ENCODE results near the gene CARTPT.

The CARTPT gene

DNA sequence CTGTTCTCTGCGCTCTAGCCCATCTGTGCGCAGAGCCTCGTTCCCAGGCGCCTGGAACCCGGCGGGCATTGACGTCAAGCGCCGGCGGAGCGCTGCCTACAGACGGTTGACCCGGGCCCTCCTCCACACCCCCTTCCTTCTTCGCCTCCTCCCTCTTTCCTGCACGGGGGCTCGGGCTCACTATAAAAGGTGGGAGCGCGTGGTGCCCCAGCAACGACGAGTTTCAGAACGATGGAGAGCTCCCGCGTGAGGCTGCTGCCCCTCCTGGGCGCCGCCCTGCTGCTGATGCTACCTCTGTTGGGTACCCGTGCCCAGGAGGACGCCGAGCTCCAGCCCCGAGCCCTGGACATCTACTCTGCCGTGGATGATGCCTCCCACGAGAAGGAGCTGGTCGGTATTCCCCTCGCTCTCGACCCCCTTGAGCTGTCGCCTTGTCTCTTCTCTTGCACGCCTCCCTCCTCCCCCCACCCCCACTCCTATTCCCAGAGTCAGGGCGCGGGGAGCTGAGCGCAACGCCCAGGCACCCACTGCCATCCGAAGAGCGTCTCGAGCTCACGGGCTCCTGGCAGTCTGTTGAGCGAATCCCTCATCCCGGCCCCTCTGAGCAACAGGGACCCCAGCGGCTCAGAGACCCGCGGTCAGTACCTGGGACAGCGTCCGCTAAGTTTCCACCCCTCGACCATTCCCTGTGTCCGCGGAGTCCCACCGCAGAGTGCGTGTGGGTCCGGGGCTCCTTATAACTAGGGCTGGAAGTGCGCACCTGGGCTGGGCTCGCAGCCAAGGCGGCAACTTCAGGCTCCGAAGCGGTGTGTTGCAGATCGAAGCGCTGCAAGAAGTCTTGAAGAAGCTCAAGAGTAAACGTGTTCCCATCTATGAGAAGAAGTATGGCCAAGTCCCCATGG lies at the start of gene CARTPT:
Gene CARTPT, plus strand, starts transcription at position 213 of the 902 bp plus-strand sequence. Its CDS starts 19 bp downstream, at position 232.
- no peak for DNase-seq

DNA sequence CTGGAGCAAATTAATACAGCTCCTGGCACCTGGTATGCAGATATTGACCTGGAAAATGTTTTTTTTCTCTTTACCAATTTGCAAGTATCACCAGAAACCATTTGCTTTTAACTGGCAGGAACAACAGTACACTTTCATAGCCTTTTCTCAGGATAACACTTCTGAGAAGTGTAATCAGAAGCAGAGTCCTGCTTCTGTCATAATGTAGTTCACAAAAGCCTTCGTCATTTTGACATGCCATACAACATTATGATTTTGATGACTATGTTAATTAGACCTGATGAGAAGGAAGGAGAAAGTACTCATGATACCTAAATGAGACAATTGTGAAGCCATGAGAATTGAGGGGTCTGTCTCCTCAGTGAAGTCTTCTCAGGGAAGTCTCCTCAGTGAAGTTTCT lies 41.1 kb upstream of the CARTPT start:
- DNase-seq, result no peak

DNA sequence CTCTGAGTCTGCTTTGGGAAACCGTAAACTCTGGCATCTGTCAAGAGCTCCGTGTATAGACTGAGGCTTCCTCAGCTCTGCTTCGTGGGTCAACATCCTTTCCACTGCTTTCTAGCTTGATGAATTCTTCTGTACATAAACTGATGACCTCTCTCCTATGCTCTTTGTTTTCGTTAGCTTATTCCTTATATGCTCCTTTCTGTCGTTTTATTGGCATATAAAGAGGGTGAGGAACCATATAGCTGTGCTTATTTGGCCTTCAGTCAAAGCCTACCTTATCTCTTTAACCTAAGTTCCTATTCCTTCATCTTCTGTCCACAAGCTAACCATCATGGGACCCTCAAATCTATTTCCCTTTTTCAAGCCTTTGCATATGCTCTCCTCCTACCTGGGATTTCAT lies 39.4 kb upstream of the CARTPT start:
- DNase-seq, result no peak

DNA sequence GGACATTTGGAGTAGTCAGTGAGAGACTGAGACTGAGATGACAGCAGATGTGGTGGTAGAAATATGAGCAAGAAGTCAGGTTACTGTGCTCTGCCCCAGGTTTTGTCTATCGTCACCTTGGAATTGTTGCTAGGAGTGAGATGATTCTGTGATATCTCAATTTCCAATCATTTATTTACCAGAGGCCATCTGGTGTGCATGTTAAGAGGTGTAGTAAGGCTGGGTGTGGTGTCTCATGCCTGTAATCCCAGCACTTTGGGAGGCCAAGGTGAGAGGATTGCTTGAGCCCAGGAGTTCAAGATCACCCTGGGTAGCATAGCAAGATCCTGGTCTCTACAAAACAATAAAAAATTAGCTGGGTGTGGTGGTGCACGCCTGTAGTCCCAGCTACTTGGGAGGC lies 38.6 kb upstream of the CARTPT start:
- no peak for DNase-seq

DNA sequence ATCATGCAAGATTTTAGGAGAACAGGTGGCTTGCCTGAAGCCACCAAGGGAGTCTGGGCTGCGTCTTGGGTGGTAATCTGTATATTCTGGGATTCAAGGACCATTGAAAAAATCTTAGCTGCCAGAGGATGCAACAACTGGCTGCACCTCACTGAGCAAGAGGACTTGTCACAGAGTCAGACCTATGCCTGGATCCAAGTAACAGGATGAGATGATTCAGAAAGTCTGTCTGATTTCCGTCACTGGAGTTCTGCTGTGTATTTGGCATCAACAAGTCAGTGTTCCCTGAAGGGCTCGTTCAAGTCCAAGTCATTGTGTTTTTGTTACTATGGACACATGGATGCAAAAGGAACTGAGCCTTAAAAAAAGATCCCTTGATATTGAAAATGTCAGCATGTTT lies 37.8 kb upstream of the CARTPT start:
- DNase-seq, result no peak

DNA sequence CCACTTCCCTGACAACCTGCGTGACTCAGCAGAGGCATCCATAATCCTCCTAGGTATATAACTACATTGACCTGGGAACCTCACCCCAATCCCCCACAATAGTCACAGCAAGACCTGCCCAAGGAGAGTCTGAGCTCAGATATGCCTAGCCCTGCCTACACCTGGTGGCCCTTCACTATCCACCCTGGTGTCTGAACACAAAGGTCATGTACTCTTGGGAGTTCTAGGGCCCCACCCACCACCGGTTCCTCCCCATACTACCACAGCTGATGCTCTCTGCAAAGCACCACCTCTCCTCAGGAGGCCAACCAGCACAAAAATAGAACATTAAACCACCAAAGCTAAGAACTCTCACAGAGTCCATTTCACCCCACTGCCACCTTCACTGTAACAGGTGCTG lies 34.8 kb upstream of the CARTPT start:
- no peak for DNase-seq

DNA sequence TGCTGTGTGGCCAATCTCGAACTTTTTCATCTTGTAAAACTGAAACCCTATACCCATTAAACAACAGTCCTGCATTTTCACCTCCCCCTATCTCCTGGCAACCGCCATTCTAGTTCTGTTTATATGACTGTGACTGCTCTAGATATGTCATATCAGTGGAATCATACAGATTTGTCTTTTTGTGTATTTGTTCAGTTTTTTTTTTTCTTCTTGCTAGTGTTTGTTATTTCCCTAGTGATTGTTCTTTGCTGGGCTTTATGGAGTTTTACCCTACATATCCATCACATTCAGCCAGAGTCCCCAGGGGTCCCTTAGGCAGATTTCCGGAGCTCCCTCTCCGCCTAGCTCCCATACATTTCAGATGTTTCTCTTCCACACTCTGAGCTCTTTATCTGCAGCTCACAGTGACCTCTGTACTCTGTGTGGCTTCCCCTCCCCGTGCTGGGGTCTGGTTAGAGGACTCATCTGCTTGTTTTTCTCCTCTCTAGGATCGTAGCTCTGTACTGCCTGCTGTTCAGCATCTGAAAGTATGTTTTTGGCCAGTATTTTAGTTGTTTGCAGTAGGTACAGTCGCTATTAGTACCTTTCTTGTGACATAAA lies 25.1 kb upstream of the CARTPT start:
- no peak for DNase-seq

DNA sequence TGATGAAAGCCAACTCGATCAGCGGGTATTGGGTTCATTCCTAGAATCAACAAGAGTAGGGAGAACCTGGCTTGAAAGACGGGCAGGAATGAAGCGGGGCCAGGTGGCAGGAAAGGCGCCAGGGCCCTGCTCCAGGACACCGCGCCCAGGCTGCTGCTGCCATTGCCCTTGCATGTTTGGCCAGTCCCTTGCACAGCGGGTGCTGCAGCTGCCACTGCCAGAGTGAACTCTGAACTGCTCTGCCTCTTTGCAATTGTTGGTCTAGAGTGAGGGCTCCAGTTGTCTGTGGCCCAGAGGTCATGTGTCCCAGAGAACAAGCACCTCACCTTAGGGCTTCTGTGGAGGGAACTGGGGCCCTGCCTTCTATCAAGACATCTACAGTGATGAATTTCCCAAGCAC lies 24.0 kb upstream of the CARTPT start:
- no peak for DNase-seq

DNA sequence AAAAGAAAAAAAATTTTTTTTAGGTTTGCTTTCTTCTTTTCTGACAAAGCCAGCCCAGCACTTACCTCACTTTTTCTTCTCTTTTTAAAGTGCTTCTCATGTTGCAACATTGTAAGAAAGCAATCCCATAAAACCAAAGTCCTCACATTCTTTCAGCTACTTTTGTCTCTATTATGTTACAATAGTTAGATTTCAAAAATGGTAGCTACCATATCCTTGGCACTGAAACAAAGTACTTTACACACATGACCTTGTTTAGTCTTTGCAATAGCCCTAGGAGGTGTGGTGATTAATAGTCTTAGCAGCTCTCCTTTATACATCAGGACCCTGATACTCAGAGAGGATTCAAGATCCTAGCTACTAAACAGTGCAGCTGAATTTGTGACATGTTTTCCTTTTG lies 23.5 kb upstream of the CARTPT start:
- DNase-seq, result no peak

DNA sequence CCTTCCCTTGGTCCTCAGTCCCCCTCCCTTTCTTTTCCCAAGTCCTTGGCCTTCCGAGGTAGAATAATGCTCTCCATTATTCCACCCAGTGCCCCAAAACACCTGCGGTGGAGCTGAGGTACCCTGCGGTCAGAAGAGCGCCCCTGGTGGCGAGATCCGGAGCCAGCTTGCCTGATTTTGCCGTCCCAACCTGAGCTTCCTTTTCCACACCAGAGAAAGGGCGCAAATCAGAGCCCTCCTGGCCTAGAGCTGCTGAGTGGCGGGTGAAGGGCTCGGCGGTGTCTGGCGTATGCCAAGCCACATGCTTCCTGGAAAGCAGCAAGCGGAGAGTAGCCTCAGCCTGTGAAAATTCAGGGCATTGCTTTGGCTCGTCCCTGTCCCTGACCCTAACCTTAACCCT lies 21.1 kb upstream of the CARTPT start:
- no peak for DNase-seq

DNA sequence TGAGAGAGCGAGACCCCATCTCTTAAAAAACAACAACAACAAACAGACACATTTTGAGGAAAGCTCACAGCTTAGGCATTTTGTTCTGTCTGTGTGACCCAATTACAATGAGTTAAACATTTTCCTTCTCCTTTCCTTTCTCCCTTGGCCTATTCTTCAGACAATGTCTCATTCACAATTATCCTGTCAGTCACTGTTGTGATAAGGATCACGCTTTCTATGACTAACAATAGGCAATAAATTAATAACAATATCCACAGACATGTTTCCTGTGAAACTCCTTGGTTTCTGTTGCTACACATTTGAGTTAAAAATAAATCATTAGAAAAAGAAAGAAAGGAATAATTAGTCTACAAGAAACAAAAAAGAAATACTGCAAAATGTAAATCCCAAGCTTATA lies 19.8 kb upstream of the CARTPT start:
- no peak for DNase-seq

DNA sequence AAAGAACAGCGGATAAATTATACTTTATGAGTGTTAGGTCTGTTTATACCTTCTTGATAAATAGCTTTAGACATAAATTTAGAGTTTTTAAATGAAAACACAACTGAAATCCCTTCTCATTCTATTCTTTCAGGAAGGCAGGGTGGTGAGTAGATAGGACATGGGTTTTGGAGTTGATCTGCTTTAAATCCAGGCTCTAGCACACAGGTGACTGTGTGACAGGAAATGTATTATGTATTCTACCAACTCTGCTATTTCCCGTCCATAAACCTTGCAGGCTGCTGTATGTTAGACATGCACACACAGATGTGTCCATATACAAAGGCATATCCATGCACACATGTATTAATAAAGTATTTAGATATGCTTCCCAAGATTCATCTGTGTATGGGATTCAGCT lies 19.3 kb upstream of the CARTPT start:
- no peak for DNase-seq

DNA sequence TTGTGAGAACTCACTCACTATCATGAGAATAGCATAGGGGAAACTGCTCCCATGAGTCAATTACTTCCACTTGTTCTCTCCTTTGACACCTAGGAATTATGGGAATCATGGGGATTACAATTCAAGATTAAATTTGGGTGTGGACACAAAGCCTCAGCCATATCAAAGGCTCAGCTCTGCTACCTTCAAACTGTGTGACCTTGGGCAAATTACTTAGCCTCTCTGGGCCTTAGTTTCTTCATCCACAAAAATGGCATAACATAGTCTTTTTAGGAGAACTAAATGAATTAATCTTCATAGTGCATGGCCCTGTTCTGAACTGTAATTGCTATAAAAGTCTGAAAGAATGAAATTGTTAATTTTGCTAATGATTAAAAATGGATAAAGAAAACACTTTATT lies 18.3 kb upstream of the CARTPT start:
- no peak for DNase-seq

DNA sequence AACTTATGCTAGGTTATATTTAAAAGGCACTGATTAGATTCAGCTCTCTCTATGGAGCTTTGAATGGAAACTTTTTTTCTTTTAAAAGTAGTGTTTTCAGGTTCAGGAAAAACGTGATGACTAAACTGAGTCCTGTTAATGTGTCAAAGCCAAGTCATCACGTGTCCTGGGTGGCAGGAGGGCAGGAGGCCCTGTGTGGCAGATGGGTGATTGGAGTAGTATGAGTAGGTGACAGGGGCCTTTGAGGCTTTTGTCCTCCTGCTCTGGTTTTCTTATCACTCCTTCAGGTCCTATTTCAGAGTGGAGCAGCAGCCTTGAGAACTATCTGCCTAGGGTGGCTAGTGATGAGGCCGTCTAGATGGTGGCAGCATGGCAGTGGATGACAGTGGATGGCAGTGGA lies 17.7 kb upstream of the CARTPT start:
- no peak for DNase-seq

DNA sequence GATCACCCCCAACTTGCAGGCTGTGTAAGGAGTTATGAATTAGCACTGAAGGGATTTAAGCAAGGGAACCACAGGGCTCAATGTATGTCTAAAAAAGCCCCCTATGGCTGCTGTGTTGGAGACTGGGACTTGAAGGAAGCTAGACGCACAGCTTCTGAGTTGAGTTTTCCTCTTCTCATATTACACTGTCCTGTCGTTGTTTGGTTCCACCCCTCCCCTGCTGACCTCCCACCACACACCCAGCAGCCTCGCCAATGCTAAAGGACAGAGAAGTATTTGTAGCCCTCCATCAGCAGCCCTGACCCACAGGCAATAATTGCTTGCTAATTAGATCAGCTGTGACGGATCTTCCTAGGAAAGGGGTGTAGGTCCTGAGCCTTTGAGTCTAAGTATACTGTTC lies 15.1 kb upstream of the CARTPT start:
- DNase-seq, result no peak

DNA sequence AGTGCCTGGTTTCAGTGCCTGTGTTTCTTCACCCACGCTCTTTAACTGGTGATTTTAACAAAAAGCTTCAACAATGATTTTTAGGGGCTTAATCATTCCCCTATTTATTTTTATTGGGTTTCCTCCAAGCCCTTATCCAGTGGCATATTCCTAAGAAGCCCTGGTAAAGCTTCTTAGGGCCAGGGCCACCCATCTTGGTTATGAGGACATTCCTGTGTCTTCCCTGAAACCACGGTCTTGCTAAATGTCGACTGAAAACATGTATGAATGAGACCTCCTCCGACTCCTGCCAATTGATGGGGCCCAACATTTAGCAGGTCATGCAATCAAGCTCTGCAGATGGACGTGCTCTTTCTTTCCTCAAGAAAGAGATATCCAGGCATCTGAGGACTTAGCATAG lies 13.7 kb upstream of the CARTPT start:
- no peak for DNase-seq

DNA sequence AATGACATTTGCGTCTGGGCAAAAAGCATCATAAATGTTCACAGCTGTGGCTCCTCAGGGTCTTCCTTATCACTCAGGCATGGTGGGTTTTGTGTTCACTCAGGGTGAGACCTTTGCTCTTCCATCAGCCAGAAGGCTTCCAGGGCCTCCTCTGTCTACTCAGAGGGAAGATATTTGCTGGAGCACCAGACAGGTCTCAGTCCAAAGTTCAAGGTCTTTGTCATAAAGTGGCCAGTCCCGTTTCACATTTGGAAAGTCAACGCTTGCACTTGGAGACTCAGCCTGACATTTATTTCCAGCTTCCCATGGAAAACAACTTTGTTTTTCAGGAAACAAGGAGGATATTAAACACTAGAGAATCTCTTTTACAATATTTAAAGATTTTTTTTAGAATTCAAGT lies 12.2 kb upstream of the CARTPT start:
- DNase-seq, result no peak

DNA sequence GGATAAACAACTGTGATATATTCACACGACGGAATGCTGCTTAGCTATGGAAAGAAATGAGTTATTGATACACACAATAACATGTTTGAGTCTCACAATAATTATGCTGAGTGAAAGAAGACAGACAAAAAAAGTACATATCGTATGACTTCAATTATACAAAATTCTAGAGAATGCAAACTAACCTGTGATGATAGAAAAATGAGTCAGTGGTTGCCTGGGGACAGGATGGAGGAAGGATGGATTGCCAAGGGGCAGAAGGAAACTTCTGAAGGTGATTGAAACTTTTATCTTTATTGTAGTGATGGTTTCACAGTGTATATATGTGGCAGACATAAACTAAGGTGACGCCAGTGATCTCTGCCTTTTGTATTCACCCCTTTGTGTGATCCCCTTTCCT lies 7.5 kb upstream of the CARTPT start:
- no peak for DNase-seq

DNA sequence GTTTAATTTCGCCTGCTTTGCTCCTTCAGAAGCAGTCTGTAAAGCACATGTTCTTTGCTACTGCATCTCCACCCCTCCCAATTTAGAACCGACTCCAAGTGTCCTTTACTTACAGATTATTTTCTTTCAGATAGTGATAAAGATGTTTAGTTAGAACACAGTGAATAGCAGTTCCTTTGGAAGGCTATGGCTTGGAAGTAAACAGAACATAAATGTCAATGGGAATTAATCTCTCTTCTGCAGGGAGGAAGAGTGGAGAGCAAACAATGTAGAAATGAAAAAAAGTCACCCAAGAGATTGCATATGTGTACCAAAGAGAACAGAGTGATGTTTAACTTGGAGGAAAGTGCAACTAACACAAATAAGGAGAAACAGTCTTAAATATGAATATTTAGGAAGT lies 4.2 kb upstream of the CARTPT start:
- no peak for DNase-seq

DNA sequence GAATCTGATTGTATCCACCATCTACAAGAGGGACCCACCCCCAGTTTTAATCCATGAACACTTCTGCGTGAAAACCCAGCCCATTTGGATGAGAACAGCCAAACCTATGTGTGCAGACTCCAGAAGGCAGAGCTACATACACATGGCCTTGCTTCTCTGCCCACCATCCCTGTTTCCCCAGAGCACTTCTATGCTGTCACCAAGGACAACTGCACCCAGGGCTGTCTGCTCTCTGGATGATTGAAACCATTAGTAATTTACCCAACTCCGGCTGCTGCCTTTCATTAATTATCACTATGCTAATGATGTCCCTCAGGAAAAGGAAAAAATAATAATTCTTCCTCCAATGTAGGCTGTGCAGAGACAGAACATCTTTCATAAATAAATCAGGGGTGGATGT lies 8.9 kb downstream of the CARTPT start:
- DNase-seq, result no peak

DNA sequence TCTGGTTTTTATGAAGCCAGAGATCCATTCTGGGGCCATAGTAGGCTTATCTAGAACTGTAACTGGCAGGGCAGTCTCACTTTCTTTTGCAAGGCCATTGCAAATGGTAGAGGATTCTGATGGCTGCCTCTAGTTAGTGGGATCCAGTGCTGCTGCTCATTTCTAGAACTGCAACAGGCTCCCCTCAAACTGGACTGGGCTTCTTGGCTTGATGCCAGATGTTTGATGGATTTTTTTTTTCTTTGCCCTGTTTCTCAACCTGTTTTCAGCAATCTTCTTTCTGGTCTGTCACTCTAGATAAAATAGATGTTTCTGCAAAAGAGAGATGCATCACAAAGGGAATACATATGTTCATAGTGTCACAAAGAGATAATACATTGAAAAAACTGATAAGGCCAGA lies 11.9 kb downstream of the CARTPT start:
- DNase-seq, result no peak

DNA sequence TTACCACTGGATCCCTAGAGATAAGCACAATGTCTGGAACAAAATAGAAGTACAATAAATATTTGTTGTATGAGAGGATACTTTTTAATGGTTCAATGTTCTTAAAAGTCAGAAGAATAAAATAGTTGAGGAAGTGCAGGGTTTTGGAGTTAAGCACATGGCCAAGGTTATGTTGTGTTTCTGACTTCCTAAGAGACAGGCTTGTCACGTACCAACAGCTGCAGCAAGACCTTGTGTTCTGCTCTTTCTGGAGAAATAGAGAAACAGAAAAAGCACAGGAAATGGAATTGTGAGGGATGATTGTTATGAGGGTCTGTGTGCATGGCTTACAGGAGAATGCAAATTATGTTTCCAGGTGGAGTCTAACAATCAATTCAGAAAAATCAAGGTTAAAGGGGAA lies 12.9 kb downstream of the CARTPT start:
- no peak for DNase-seq

DNA sequence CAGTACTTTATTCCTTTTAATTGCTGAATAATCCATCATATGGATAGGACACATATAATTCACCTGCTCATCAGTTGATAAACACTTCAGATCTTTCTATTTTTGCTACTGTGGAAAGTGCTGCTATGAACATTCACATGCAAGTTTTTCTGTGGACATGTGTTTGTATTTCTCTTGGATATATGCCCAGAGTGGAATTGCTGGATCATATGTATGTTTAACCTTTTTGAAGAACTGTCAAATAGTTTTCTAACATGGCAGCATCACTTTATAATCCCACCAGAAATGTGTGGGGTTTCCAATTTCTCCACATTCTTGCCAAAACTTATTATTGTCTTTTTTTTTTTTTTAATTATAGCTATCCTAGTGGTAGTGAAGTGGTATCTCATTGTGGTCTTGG lies 15.1 kb downstream of the CARTPT start:
- DNase-seq, result no peak

DNA sequence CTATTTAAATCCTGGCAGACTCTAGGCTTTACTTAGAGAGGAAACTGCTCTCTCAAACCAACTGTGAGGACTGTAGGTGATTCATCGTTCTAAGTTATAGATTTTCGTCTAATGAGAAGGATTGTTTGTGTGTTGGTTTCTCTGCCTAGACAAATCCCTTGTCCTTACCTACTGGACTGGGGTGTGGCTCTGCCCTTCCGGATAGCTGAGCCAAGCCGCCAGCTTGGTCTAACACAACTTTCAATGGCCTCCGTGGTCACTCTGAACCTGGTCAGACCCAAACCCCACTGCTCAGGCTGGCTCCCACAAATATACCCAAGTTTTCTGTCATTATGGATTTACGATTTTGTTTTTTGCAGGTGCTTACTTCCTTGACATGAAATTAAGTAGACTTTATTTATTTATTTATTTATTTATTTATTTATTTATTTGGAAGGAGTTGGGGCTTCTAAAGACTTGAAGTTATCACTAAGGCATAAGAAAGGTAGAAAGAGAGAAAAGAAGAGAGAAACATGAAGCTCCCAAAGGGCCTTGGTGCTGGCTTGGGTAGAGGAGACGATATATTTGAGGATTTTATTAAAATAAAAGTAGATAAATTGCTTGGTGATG lies 19.0 kb downstream of the CARTPT start:
- no peak for DNase-seq
